Measurements from ENCODE around the gene FOXP4.

FOXP4 gene

DNA sequence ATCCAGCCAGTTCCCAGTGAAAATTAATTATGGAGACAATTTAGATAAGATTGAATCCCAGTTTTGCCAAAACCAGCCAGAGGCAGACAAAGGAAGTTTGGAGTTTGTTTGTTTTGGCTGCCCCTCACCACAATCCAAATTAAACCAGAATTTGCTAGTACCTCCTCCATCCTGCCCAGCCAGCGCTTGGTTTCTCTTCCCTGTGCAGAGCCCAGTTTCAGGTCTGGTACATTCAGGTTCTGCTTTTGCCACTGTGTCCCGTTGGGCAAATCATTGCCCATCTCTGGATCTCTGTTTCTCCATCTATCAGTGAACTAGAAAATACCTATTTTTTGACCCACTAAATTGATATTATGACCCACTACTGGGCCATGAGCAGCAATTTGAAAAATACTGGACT, 26.4 kb downstream of the FOXP4 start:
- ATAC-seq (ENCODE audit: low read depth) (no peak), DNase-seq (ENCODE audit: low spot score in 2 of 2) (no peak)
- Mint-ChIP-seq H3K9me3 (no peaks in the 10 kb centered on the region), H3K36me3 (peaks cover 10% of the 10 kb centered on the region), H3K4me3 (no peak overlapping the region), H3K4me1 (peaks cover 16% of the 10 kb centered on the region), H3K27me3 (no peaks in the 10 kb centered on the region), H3K27ac (peak overlapping the region; percentile 31)

DNA sequence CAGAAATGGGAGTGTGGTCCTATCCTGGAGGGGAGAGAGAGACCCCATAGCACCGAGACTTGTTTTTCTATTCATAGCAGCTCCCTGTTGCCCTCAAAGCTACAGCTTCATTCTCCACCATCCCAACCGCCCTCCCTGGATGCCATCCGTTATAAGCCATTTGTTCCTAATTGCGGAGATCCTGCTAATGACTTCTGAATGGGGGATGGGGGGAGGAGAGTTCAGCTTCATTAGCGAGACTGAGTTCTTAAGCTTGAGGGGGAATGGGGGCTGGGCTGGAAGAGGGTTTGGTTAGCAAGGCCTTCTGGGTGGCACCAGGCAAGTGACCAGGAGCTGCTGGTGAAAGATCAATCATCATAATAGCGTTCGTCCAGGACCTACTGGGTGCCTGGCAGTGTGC, 27.1 kb downstream of the FOXP4 start:
- Mint-ChIP-seq H3K36me3 (peaks cover 14% of the 10 kb centered on the region), H3K27ac (no peak overlapping the region), H3K9me3 (no peaks in the 10 kb centered on the region), H3K4me3 (no peak overlapping the region), H3K4me1 (peaks cover 21% of the 10 kb centered on the region), H3K27me3 (no peaks in the 10 kb centered on the region)
- DNase-seq (ENCODE audit: low spot score in 2 of 2) (no peak), ATAC-seq (ENCODE audit: low read depth) (no peak)

DNA sequence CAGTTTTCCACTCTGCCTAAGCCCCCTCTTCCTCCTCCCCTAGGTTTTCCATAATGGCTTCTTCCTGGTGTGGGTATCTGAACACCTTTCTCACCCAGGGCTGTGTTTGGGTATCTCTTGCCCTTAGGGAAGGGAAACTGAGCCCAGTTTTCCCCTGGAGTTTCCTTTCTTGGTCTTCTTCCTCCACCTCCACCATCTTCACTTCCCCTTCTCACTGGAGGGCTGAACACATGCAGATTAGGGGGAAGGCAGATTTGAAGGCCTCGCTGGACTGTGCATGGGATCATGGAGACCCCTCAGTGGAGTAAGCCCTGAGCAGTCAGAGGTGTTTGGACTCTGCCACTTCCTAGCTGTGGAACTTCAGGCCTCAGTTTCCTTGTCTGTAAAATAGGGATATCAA, 27.8 kb downstream of the FOXP4 start:
- ATAC-seq (ENCODE audit: low read depth) (no peak), DNase-seq (ENCODE audit: low spot score in 2 of 2) (no peak)
- Mint-ChIP-seq H3K27me3 (no peaks in the 10 kb centered on the region), H3K4me3 (no peak overlapping the region), H3K36me3 (peaks cover 15% of the 10 kb centered on the region), H3K27ac (no peak overlapping the region), H3K4me1 (peaks cover 25% of the 10 kb centered on the region), H3K9me3 (no peaks in the 10 kb centered on the region)

DNA sequence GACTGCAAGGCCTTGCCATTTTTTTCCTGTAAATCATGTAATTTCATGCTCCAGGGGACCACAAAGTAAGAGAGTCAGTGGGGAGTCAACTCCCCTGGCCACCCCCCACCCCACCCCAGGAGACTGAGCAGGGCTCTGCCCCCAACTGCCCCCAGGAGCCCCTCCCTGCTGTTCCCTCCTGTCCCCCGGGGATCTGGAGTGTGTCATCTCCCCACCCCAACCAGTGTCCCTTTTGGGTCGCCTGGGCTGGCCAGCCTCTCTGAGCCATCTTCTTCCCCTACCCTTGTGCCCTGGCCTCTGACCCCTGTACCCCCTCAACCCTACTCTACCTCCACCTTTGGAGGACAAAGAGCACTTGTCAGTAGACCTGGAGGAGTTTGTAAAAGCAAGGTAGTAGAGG, 29.4 kb downstream of the FOXP4 start:
- H3K36me3 Mint-ChIP-seq = peaks cover 16% of the 10 kb centered on the region
- H3K9me3 Mint-ChIP-seq = no peaks in the 10 kb centered on the region
- no peak for ATAC-seq (ENCODE audit: low read depth)
- H3K27ac Mint-ChIP-seq = no peak overlapping the region
- DNase-seq (ENCODE audit: low spot score in 2 of 2) = no peak
- H3K4me1 Mint-ChIP-seq = peaks cover 27% of the 10 kb centered on the region
- H3K27me3 Mint-ChIP-seq = no peaks in the 10 kb centered on the region
- no peak overlapping the region for H3K4me3 Mint-ChIP-seq

DNA sequence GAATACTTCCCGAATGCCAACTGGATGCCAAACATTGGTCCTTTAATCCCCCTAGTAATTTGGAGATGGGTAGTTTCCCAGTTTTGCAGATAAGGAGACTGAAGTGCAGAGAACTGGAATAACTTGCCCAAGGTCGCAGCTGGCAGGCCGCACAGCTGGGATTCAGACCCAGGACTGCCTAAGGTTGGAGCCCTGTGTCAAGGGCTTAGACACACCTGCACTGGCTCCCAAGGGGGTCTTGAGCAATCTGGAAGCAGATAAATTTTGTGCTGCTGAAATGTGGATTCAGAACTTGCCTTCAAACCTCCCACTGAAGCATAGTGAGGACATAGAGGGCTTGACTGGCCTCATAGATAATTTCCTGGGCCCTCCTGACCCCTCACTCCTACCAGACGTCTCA, 30.5 kb downstream of the FOXP4 start:
- H3K9me3 Mint-ChIP-seq = no peaks in the 10 kb centered on the region
- peaks cover 27% of the 10 kb centered on the region for H3K4me1 Mint-ChIP-seq
- ATAC-seq (ENCODE audit: low read depth) = no peak
- H3K27me3 Mint-ChIP-seq = no peaks in the 10 kb centered on the region
- no peak overlapping the region for H3K27ac Mint-ChIP-seq
- peaks cover 15% of the 10 kb centered on the region for H3K36me3 Mint-ChIP-seq
- no peak for DNase-seq (ENCODE audit: low spot score in 2 of 2)
- H3K4me3 Mint-ChIP-seq = no peak overlapping the region

DNA sequence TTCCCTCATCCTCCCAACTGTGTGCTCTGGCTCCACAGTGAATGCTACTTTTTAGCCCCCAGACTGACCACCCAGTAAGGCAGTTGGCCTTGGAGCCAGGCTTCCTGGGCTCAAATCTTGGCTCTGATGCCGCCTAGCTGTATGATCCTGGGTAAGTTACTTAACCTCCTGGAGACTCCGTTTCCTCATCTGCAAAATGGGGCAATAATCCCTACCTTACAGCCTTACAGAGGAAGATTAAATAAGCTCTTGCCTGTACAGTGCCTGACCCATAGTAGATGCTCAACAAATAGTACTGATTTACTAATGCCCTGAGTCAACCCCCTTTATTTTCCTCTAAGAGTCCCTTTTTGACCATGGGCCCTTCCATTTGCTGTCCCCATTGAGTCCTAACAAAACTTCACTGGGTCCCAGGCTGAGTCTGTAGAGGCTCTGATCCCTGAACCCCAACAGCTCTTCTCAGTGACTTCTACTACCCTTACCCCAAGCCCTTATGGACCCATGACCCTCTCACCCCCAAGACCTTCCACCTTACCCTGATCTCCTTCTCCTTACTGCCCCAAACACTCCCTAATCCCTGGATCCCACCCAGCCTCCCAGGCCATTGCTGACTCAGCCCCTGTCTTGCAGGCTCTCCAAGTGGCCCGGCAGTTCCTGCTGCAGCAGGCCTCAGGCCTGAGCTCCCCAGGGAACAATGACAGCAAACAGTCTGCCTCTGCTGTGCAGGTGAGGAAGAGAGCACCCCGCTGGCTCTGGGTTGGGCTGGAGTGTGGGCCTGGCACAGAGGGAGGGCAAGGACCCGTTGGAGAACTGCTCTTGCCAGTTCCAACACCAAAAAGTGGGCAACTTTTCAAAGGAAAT, 31.4 kb downstream of the FOXP4 start:
- ATAC-seq (ENCODE audit: low read depth) = no peak
- no peak overlapping the region for H3K4me3 Mint-ChIP-seq
- DNase-seq (ENCODE audit: low spot score in 2 of 2) = no peak
- no peak overlapping the region for H3K27ac Mint-ChIP-seq
- no peaks in the 10 kb centered on the region for H3K27me3 Mint-ChIP-seq
- H3K4me1 Mint-ChIP-seq = peaks cover 24% of the 10 kb centered on the region
- peaks cover 11% of the 10 kb centered on the region for H3K36me3 Mint-ChIP-seq
- H3K9me3 Mint-ChIP-seq = no peaks in the 10 kb centered on the region

DNA sequence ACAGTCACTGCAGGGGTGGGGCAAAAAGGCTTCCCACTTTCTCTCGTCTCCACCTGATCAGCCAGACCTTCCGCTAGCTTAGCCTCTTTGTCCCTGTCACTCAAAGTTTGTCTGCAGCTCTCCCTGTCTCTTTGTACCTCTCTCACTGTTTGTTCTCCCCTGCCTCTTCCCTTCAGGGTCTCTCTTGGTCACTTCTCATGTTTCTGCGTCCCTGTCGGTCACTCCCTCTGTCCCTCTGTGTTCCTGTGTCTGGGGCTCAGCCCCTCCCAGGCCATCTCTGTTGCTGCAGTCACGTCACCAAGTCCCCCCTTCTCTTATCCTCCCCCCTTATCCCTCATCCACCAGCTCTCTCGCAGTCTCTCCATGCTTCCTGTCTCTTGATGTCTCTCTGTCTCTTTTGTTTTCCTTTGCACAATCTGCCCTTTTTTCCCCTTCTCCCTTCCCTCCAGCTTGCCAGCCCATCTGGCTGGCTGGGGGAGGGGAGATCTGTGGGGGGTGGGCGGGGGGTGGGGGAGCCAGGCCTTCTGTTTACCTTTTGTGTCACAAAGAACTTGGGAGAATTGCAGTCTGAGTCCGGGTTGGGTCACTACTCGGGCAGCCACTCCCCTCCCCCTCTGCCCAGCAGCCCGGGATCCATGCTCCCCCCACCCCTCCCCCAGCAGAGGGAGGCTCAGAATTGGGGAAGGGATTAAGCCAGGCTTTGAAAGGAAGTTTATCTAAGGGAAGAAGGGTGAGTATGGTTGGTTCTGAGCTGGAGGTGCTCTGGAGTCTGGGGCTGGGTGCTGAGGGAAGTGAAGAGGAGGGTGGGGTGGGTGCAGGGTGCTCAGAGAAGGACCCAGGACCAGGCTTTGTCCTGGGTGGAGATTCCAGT, 32.3 kb downstream of the FOXP4 start:
- Mint-ChIP-seq H3K4me3 (no peak overlapping the region), H3K4me1 (peaks cover 17% of the 10 kb centered on the region), H3K27me3 (no peaks in the 10 kb centered on the region), H3K27ac (no peak overlapping the region), H3K36me3 (peaks cover 11% of the 10 kb centered on the region), H3K9me3 (no peaks in the 10 kb centered on the region)
- DNase-seq (ENCODE audit: low spot score in 2 of 2) (no peak), ATAC-seq (ENCODE audit: low read depth) (no peak)

DNA sequence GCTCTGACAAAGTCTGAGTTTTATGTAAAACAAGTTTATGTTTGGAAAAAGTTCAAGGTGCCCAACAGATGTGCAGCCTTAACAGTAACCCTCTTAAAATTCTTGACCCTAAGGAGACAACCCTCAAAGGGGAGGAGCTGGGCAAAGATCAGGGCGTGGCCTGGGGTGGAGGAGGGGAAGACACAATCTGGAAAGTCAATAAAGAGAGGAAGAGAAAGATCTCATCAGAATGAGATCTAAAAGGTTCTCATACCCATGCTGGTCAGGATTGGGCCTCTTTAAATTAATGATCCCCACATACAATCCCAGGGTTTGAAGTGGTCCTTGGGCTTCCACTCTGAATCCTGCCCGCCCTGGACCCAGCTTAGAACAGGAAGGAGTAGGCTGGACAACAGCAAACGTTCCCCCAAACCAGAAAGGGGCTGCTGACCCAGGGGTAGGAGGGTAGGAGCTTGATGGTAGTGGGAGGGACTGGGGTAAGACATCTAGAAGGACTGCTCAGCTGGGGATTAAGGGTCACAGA, 33.0 kb downstream of the FOXP4 start:
- Mint-ChIP-seq H3K27me3 (no peaks in the 10 kb centered on the region), H3K27ac (no peak overlapping the region), H3K36me3 (peaks cover 11% of the 10 kb centered on the region), H3K9me3 (no peaks in the 10 kb centered on the region), H3K4me3 (no peak overlapping the region), H3K4me1 (peaks cover 12% of the 10 kb centered on the region)
- DNase-seq (ENCODE audit: low spot score in 2 of 2) = no peak
- no peak for ATAC-seq (ENCODE audit: low read depth)

DNA sequence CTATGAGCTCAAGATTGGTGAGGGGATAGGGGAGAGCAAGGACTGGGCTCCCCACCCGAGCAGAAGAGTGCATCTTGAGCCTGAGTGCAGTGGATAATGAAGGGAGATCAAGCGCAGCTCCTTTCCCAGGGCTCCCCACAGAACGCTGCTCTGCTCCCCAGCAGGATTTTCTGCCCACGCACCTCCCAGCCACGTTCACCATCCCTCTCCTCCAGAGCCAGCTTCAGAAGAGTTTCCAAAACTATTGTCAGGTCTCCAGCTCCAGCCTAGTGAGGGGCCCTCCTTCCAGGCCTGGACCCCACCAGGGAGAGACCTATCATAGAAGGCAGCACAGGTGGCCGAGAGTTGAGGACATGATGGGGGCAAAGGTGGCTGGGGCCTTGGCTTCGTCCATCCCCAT, 34.5 kb downstream of the FOXP4 start:
- Mint-ChIP-seq H3K4me3 (no peak overlapping the region), H3K4me1 (peaks cover 12% of the 10 kb centered on the region), H3K27ac (no peak overlapping the region), H3K9me3 (no peaks in the 10 kb centered on the region), H3K27me3 (no peaks in the 10 kb centered on the region), H3K36me3 (peaks cover 12% of the 10 kb centered on the region)
- DNase-seq (ENCODE audit: low spot score in 2 of 2) (no peak), ATAC-seq (ENCODE audit: low read depth) (no peak)

DNA sequence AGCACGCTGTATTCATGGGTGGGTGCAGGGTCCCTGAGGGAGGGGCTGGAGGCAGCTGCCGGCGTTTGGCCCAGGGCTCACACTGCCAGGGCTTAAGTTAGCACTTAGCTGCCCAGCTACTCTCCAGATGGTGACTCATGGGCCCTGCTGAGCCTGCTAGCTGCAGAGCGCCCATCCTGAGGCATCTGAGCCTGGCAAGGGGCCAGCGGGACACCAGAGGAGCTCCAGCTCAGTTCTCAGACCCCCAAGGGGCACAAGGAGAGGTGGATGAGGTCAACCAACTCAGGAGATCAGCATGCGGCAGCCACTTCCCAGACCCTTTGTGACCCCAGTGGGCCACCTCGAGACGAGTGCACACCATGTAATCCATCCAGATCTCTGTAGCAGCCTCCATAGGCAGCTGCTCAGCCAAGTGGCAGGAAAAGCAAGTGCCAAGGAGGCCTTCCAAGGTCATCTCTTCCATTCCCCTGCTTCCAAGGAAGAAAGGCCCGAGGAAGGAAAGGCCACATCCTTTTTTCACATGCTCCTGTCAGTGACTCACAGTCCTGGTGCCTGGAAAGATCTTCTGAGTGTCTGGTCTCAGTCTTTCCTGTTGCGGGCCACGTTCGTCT, 35.3 kb downstream of the FOXP4 start:
- DNase-seq (ENCODE audit: low spot score in 2 of 2) (no peak), ATAC-seq (ENCODE audit: low read depth) (no peak)
- Mint-ChIP-seq H3K27me3 (no peaks in the 10 kb centered on the region), H3K27ac (no peak overlapping the region), H3K4me3 (no peak overlapping the region), H3K4me1 (peaks cover 12% of the 10 kb centered on the region), H3K36me3 (peaks cover 14% of the 10 kb centered on the region), H3K9me3 (no peaks in the 10 kb centered on the region)

DNA sequence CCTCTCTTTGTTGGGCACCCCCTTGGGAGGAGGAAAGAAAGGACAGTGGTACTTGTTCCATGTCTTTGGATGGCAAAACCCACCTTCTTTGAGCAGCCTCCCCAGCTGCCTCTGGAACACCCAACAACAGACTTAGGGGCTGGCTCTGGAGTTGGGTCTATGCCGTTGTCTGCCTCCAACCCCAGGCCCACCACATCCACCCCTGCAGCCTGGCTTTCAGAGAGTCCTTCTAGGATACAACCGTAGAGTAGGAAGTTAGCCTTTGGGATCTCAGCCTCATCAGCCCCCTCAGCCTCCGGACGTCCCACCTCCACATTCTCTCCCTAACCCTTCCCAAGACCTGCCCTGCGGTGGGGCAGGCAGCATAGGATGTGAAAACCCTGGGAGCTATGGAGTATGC, 36.4 kb downstream of the FOXP4 start:
- no peak for ATAC-seq (ENCODE audit: low read depth)
- Mint-ChIP-seq H3K36me3 (peaks cover 12% of the 10 kb centered on the region), H3K27me3 (no peaks in the 10 kb centered on the region), H3K4me1 (peaks cover 12% of the 10 kb centered on the region), H3K27ac (no peak overlapping the region), H3K4me3 (no peak overlapping the region), H3K9me3 (no peaks in the 10 kb centered on the region)
- no peak for DNase-seq (ENCODE audit: low spot score in 2 of 2)

DNA sequence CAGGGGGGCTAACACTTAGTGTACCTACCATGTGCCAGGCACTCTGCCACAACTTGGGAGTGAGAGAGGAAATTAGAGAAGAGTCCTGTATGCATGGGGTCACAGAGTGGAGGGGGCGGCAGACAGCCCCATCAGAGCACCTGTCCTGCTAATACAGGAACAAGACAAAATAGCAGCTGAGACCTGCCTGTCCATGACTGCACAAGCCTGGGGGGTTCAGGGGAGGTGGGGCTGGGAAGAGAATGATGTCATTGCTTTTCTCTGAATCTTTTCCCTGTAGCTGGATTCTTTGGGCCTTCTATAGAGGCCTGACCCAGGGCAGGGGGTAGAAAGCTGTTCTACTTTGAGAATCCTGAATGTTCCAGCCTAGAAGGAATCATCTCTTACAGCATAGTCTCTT, 37.4 kb downstream of the FOXP4 start:
- H3K4me3 Mint-ChIP-seq = no peak overlapping the region
- DNase-seq (ENCODE audit: low spot score in 2 of 2) (no peak), ATAC-seq (ENCODE audit: low read depth) (no peak)
- peaks cover 4% of the 10 kb centered on the region for H3K4me1 Mint-ChIP-seq
- no peaks in the 10 kb centered on the region for H3K9me3 Mint-ChIP-seq
- no peaks in the 10 kb centered on the region for H3K27me3 Mint-ChIP-seq
- H3K27ac Mint-ChIP-seq = no peak overlapping the region
- H3K36me3 Mint-ChIP-seq = peaks cover 11% of the 10 kb centered on the region

DNA sequence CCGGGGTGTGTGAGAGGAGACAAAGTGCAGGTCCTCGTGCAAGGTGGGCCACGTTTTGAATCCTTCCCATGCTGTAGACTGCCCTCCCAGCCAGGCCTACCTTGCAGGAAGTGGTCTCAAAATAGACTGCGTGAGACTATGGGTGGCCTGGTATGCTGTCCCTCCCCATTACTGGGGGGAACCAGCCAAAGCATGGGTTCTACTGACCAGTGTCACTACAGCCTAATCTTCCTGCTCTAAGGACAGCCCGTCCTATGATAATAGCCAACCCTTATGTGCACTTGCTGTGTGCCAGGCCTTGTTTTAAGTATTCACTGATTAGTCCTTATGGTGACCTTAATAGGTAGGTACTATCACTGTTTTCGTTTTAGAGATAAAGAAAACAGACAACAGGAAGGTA, 38.0 kb downstream of the FOXP4 start:
- H3K27me3 Mint-ChIP-seq = no peaks in the 10 kb centered on the region
- ATAC-seq (ENCODE audit: low read depth) = no peak
- peaks cover 13% of the 10 kb centered on the region for H3K36me3 Mint-ChIP-seq
- no peak overlapping the region for H3K27ac Mint-ChIP-seq
- H3K9me3 Mint-ChIP-seq = no peaks in the 10 kb centered on the region
- DNase-seq (ENCODE audit: low spot score in 2 of 2) = no peak
- no peak overlapping the region for H3K4me3 Mint-ChIP-seq
- no peaks in the 10 kb centered on the region for H3K4me1 Mint-ChIP-seq

DNA sequence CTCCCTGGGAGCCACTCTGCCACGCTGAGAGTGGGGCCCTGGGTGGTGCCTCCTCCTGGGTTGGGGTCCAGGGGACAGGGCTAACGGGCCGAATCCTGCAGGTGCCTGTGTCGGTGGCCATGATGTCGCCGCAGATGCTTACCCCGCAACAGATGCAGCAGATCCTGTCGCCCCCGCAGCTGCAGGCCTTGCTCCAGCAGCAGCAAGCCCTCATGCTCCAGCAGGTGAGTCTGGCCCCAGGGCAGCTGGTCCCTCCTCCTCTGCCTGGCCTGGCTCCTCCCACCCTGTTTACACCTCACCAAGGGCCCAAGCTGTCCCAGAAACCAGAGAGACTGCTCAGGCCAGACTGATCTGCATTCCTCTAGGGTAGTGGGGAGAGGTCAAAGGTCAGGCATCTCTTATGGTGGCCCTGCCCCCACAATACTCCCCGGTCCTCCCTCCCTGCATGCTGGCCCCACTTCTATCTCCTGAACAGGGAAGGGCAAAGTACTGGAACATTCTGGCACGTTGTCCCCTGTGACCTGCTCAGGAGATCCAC, 38.6 kb downstream of the FOXP4 start:
- DNase-seq (ENCODE audit: low spot score in 2 of 2) = no peak
- H3K4me3 Mint-ChIP-seq = no peak overlapping the region

More for the DNA sequence above, 38.6 kb downstream of the FOXP4 start:
- H3K9me3 Mint-ChIP-seq = no peaks in the 10 kb centered on the region
- no peak overlapping the region for H3K27ac Mint-ChIP-seq
- no peaks in the 10 kb centered on the region for H3K4me1 Mint-ChIP-seq
- H3K36me3 Mint-ChIP-seq = peaks cover 13% of the 10 kb centered on the region
- no peak for ATAC-seq (ENCODE audit: low read depth)
- no peaks in the 10 kb centered on the region for H3K27me3 Mint-ChIP-seq
